Endothelial cell of umbilical vein (primary cell): ENCODE results near the gene CCT5. TPM values are rescaled to one million over a fixed set of nuclear protein-coding genes. Genes with fewer than 3 reads are reported as not detected.
"Not testable (repeated sequence)": the region's sequence is repeated elsewhere in the genome, so short reads cannot be mapped to it uniquely, and the experiment has no call there.

Experiments
- BruUV-seq: library from RNA; stranded (reverse); fragments of 400-500 nt; replicated peaks from 2 replicates; lab custom pipeline; 2021; lab: Mats Ljungman, UMichigan
- CTCF ChIA-PET: fragments of 300-600, 350-600 bp; sonication (Branson Sonifier 250); formaldehyde crosslinking; loops from one replicate; lab custom pipeline; 2021; ENCODE audit warnings: antibody characterized with exemption, inconsistent platforms; lab: Charles Lee
- POLR2A ChIA-PET: fragments of 300-600, 350-600 bp; sonication (Branson Sonifier 250); formaldehyde crosslinking; loops from one replicate; lab custom pipeline; 2021; ENCODE audit warnings: antibody characterized with exemption, inconsistent platforms; lab: Charles Lee
- DNase-seq: peaks from one replicate; pipeline ENCODE4 v3.0.0-alpha.2; 2011; ENCODE audit warnings: low read depth, low spot score
- FAIRE-seq: peaks from 2 replicates; lab custom pipeline; 2011; peaks lifted over from hg19 to GRCh38; lab: Jason Lieb, UNC
- H2AFZ ChIP-seq: 2 replicates; pipeline ENCODE4 v1.6.0; 2012; ENCODE audit warnings: low read depth, low read length, control low read depth, inconsistent platforms
- H3K27ac ChIP-seq: 2 replicates; pipeline ENCODE4 v1.5.1; 2011; ENCODE audit warnings: low read depth, mild to moderate bottlenecking, control low read depth, low read length, moderate library complexity; ENCODE audit not compliant: insufficient read depth
- H3K27me3 ChIP-seq, 2 experiments: 2 replicates each; pipeline versions ENCODE4 v1.6.0 to v1.6.1; 2011; ENCODE audit warnings: low read length in 2 of 2, mixed read lengths in 1 of 2; ENCODE audit not compliant: control insufficient read depth in 2 of 2, insufficient read depth in 2 of 2
- H3K36me3 ChIP-seq, 2 experiments: 2 replicates in 1 of 2; 3 replicates in 1 of 2; pipeline ENCODE4 v1.5.1; 2011; ENCODE audit warnings: low read length in 2 of 2, mild to moderate bottlenecking in 1 of 2, moderate library complexity in 1 of 2; ENCODE audit not compliant: control insufficient read depth in 2 of 2, insufficient read depth in 2 of 2; ENCODE audit errors: extremely low read depth in 1 of 2
- H3K4me1 ChIP-seq: 3 replicates; pipeline ENCODE4 v1.5.1; 2011; ENCODE audit warnings: mild to moderate bottlenecking, low read length; ENCODE audit not compliant: control insufficient read depth, insufficient read depth; ENCODE audit errors: extremely low read depth
- H3K4me2 ChIP-seq: 2 replicates; pipeline ENCODE4 v1.6.1; 2011; ENCODE audit warnings: low read length, control low read depth, mixed read lengths; ENCODE audit not compliant: insufficient read depth
- H3K4me3 ChIP-seq, 3 experiments: fragments of 200-600 bp in 1 of 3; sonication (generic), shearing (Covaris generic) in 1 of 3; replicated peaks in 1 of 3; 2 replicates each; pipeline ENCODE4 v1.5.1; 2011 to 2016; ENCODE audit warnings: control low read depth in 3 of 3, low read length in 3 of 3, mild to moderate bottlenecking in 2 of 3, inconsistent platforms in 1 of 3, low read depth in 1 of 3, moderate library complexity in 1 of 3; ENCODE audit not compliant: insufficient read depth in 1 of 3
- H3K79me2 ChIP-seq: 2 replicates; pipeline ENCODE4 v1.6.0; 2012; ENCODE audit warnings: low read length, inconsistent platforms; ENCODE audit not compliant: control insufficient read depth, insufficient read depth
- H3K9ac ChIP-seq: replicated peaks from 2 replicates; pipeline ENCODE3; 2011; ENCODE audit warnings: low read length, control low read depth; ENCODE audit not compliant: insufficient read depth; ENCODE audit errors: extremely low read depth
- H3K9me1 ChIP-seq: replicated peaks from 3 replicates; pipeline ENCODE4 v1.6.0; 2011; ENCODE audit warnings: mild to moderate bottlenecking, low read length; ENCODE audit not compliant: control insufficient read depth, insufficient read depth; ENCODE audit errors: extremely low read depth
- H3K9me3 ChIP-seq: replicated peaks from 2 replicates; pipeline ENCODE4 v1.5.1; 2012; ENCODE audit warnings: low read length, inconsistent platforms; ENCODE audit not compliant: control insufficient read depth, insufficient read depth
- H4K20me1 ChIP-seq: replicated peaks from 2 replicates; pipeline ENCODE3; 2011; ENCODE audit warnings: mild to moderate bottlenecking, low read length; ENCODE audit not compliant: control insufficient read depth, insufficient read depth; ENCODE audit errors: extremely low read depth
- CTCF ChIP-seq, 2 donors: IDR thresholded peaks; 1 replicate in 1 of 2; 2 replicates in 1 of 2; pipeline ENCODE4 v1.5.1; 2011; ENCODE audit warnings: low read length in 2 of 2, mild to moderate bottlenecking in 2 of 2, moderate library complexity in 2 of 2, control low read depth in 1 of 2, inconsistent platforms in 1 of 2, low read depth in 1 of 2; ENCODE audit not compliant: insufficient read depth in 1 of 2; ENCODE audit errors: extremely low read depth in 1 of 2
- EZH2 ChIP-seq: IDR thresholded peaks from 2 replicates; pipeline ENCODE4 v1.6.1; 2012; ENCODE audit warnings: borderline replicate concordance, low read depth, mild to moderate bottlenecking, moderate library complexity, low read length, inconsistent platforms; ENCODE audit not compliant: severe bottlenecking
- FOS ChIP-seq: IDR thresholded peaks from 2 replicates; pipeline ENCODE4 v1.6.1; 2011; ENCODE audit warnings: mild to moderate bottlenecking, low read length, moderate library complexity, borderline replicate concordance; ENCODE audit not compliant: insufficient read depth
- GATA2 ChIP-seq: IDR thresholded peaks from 2 replicates; pipeline ENCODE4 v1.7.0; 2011; ENCODE audit warnings: low read depth, mild to moderate bottlenecking, moderate library complexity, mixed read lengths, low read length; ENCODE audit not compliant: insufficient read length, insufficient read depth
- JUN ChIP-seq: IDR thresholded peaks from 2 replicates; pipeline ENCODE4 v1.6.1; 2011; ENCODE audit warnings: borderline replicate concordance, low read depth; ENCODE audit not compliant: insufficient read length, insufficient read depth
- MAX ChIP-seq: IDR thresholded peaks from 2 replicates; pipeline ENCODE4 v1.6.1; 2011; ENCODE audit not compliant: insufficient read depth, insufficient read length
- POLR2A ChIP-seq: IDR thresholded peaks from 2 replicates; pipeline ENCODE4 v1.6.1; 2012; ENCODE audit warnings: low read depth, mild to moderate bottlenecking, control low read depth, low read length
- POLR2AphosphoS5 ChIP-seq: IDR thresholded peaks from 2 replicates; pipeline ENCODE4 v1.6.1; 2012; ENCODE audit warnings: low read depth, mild to moderate bottlenecking, control low read depth, low read length, moderate library complexity; ENCODE audit not compliant: insufficient read depth
- dilution Hi-C: fragments of 300-500 bp; cut with MboI; formaldehyde crosslinking; loops from one replicate; pipeline ENCODE4 v1.15.0; 2019; ENCODE audit warnings: low sequenced_read_pairs; ENCODE audit not compliant: extremely low pct_ligation_motif_present
- intact Hi-C: fragments of 100-400 bp; cut with micrococcal nuclease; formaldehyde crosslinking; loops from one replicate; pipeline ENCODE4 v1.10.0; 2022
- polyA plus RNA-seq, 4 experiments: library from polyadenylated mRNA; depleted of rRNA in 3 of 4; stranded (reverse) in 3 of 4; unstranded in 1 of 4; fragments of >200 nt; gene quantifications; 2 replicates each; pipeline versions ENCODE4 v1.2.1 to v1.2.3, GENCODE V29; 2011 to 2012; ENCODE audit warnings: missing spikeins in 1 of 4
- total RNA-seq: library from RNA; stranded (reverse); gene quantifications from 2 replicates; pipeline ENCODE4 v1.2.3, GENCODE V29; 2021

Gene CCT5
- total and polyA plus RNA-seq, 2 donors (not counting 3 experiments of a cell fraction or from before 2014, with no cell fraction given), result 323 to 386 TPM

GRCh38 chr5:10283927-10284635 is 34.0 kb downstream of the CCT5 start:
- Histone ChIP-seq H3K4me3 (no peak overlapping the region), H4K20me1 (no peaks in the 10 kb centered on the region), H3K4me1 (no peaks in the 10 kb centered on the region), H3K27ac (no peak overlapping the region), H3K9me1 (no peaks in the 10 kb centered on the region), H3K4me2 (no peak overlapping the region), H2AFZ (peak overlapping the region; percentile 82), H3K9ac (no peak overlapping the region), H3K36me3 (no peaks in the 10 kb centered on the region), H3K9me3 (no peaks in the 10 kb centered on the region), H3K27me3 (no peaks in the 10 kb centered on the region), H3K79me2 (no peaks in the 10 kb centered on the region)
- no TSS peak for BruUV-seq
- ChIA-PET CTCF (interaction anchor here (0.6 to 2.6 kb wide), 47 partner anchors 8 to 486 kb away, joined by 3 to 87 read pairs (median 5); partner anchors contain the start of genes CMBL, MARCHF6 and ROPN1L), POLR2A (interaction anchor here (0.5 kb wide), 1 partner anchor 234 kb away, joined by 3 read pairs; no protein-coding TSS in a partner anchor)
- FAIRE-seq (peak; percentile 98), DNase-seq (peak; percentile 78)
- intact Hi-C loops (loop anchor here (1.0 to 2.0 kb wide), 6 partner anchors 23 to 344 kb away; partner anchors contain the start of genes CMBL, MARCHF6 and ROPN1L), dilution Hi-C loops (no loop called here)
- TF ChIP-seq CTCF (IDR thresholded peaks at IDR 0.05; ENCODE audit: extremely low read depth in 1 of 2, insufficient read depth in 1 of 2, low read depth in 1 of 2, low read length in 2 of 2) (peak; percentile 92 to 98), MAX (no peak), GATA2 (no peak), EZH2 (no peak), POLR2AphosphoS5 (no peak), POLR2A (no peak), FOS (no peak), JUN (no peak)

DNA sequence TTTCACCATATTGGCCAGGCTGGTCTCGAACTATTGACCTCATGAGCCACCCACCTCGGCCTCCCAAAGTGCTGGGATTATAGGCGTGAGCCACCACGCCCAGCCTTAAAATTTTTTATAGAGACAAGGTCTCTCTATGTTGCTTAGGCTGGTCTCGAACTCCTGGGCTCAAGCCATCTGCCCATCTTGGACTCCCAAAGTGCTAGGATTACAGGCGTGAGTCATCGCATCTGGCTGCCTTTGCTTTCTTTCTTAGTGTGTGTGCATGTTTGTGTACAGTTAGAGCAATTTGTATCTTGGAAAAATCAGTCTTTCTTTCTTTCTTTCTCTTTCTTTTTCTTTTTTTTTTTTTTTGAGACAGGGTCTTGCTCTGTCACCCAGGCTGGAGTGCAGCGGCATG is 35.3 kb downstream of the CCT5 start:
- H3K36me3 ChIP-seq, H3K79me2 ChIP-seq, dilution Hi-C loops, H3K4me1 ChIP-seq, FAIRE-seq, CTCF ChIA-PET, H3K27me3 ChIP-seq, H3K9me1 ChIP-seq, POLR2A ChIA-PET, H4K20me1 ChIP-seq, H3K9me3 ChIP-seq, H3K9ac ChIP-seq, H3K4me2 ChIP-seq, BruUV-seq, DNase-seq, H3K4me3 ChIP-seq, H3K27ac ChIP-seq, H2AFZ ChIP-seq: not testable (repeated sequence)
- intact Hi-C loops, result loop anchor here (2.0 kb wide), 1 partner anchor 21 kb away; the partner anchor contains the start of gene CMBL
